Activated naive CD4-positive, alpha-beta T cell treated with anti-CD3 and anti-CD28 coated beads, Interleukin-2, amount 10 ng/mL, durations not matched to agents 5 hours and 36 hours (primary cell): ENCODE data around the gene CD59. TPM values are rescaled to one million over a fixed set of nuclear protein-coding genes. Genes with fewer than 3 reads are reported as not detected.

Experiments used
- total RNA-seq, 2 experiments: library from RNA; stranded (reverse); gene quantifications; one replicate each; pipeline ENCODE4 v1.2.3, GENCODE V29; 2021

The CD59 gene
- 10 to 100 TPM; 73.2 to 80.6 TPM for total RNA-seq

GRCh38 chr11:33736148-33736812, at the start of gene CD59:
TSS of gene CD59 (minus strand) at chr11:33736423. CDS start at chr11:33722445, 13,978 bp downstream.

DNA sequence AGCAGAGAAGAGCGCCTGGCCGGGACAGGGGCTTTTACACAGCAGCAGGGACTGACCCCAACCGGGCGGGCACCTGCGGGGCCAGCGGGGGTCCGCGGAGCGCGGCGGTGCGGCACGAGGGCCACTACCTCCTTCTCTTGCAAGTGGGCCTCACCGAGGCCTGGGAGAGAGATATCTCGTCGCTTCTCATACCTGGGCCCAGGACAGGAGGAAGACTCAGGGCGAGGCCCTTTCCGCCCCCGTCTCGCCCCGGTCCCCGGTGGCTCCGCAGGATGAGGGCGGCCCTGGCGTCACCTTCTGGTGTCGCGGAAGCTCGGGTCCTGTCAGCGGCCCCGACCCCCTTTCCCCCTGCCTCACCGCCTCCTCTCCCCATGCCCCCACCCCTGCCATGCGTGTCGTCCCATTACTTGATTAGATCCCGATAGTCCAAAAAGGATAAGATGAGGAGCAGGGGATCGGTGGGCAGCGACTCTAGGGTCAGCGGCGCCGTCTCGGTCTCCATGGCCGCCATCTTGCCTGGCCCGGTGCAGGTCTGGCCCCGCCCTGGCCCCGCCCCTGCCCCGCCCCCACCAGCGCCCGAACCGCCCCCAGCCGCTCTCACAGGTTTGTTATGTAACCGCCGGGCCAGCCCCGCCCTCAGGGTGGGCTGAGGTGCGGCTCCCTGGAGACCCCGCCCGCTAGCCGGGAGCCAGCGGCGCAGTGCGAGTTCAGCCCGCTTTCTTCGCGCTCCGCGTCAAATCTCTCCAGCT, 37.9 kb upstream of the CD59 start, which contains the start of gene FBXO3:
Gene FBXO3 (minus strand): TSS at position 534 of the 749 bp plus-strand sequence. CDS start 23 bp downstream, at position 511.

DNA sequence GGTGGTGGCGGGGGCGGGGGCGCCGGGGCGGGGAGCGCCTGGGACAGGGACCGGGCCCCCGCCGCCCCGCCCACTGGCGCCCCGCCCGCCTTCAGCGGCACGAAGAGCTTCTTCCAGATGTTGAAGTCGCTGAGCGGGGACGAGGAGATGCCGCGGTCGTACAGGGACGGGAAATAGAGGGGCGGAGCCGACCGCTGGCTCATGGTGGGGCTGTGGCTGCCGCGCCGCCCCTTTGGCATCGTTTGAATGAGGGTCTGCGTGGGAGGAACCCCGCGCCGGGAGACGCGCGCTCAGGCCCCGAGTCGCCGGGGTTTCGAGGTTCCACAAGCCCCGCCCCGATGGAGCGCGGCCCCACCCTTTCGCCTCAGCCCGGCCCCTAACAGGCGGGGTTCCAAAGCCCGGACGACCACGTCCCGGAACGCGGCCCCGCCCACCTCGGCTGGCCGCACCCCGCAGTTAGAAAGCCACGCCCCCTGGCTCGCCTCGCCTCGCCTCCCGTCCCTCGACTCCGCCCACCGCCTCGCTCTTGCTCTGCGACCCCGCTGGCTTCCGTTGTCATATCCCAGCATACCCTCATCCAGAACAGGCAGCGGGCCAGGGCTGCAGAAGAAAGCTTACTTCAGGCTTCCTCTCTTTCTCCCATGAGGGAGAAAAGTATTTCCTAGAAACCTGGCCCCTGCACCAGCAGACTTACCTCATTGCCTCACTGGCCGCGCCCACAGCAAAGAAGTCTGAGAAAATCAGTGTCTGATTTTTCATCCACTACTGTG, 35.5 kb downstream of the CD59 start, which contains the start of gene C11orf91:
Gene C11orf91 (minus strand): TSS at position 325 of the 770 bp plus-strand sequence. CDS start 86 bp downstream, at position 239.

Other genes with a start within 250 kb of the CD59 start
- gene C11orf91, start 35.6 kb downstream of the CD59 start, total RNA-seq, result not detected
- 10 to 100 TPM; 24.6 to 26.9 TPM for gene FBXO3, start 38.1 kb upstream of the CD59 start, total RNA-seq
- not detected for gene LMO2, start 155.7 kb upstream of the CD59 start, total RNA-seq